ENCODE results near the gene VWA8. TPM values are rescaled to one million over a fixed set of nuclear protein-coding genes. Genes with fewer than 3 reads are reported as not detected.
A peak's percentile ranks its signal among the peaks of the same experiment; 100 is the strongest.

VWA8 gene
- polyA plus RNA-seq, 1 donor (not counting 4 experiments of a cell fraction or from before 2014, with no cell fraction given), result 17.8 TPM

GRCh38 chr13:41944229-41944628 lies 16.7 kb downstream of the VWA8 start:
- Histone ChIP-seq H3K79me2 (ENCODE audit: control insufficient read depth, insufficient read depth, low read length) (peaks cover 35% of the 10 kb centered on the region), H3K27ac (ENCODE audit: control insufficient read depth, insufficient read depth, low read length) (no peak overlapping the region), H3K4me1 (ENCODE audit: control insufficient read depth, extremely low read depth, insufficient read depth, low read length) (no peaks in the 10 kb centered on the region), H3K4me2 (ENCODE audit: control insufficient read depth, extremely low read depth, insufficient read depth, low read depth, low read length) (no peak overlapping the region), H3K36me3 (ENCODE audit: control insufficient read depth in 2 of 2, extremely low read depth in 1 of 2, insufficient read depth in 2 of 2, low read length in 2 of 2) (peaks cover 0 to 3% of the 10 kb centered on the region in 2 experiments), H4K20me1 (ENCODE audit: control insufficient read depth, extremely low read depth, insufficient read depth, low read length) (peaks cover 3% of the 10 kb centered on the region), H3K4me3 (ENCODE audit: control insufficient read depth in 2 of 3, extremely low read depth in 1 of 3, insufficient read depth in 2 of 3, low read depth in 1 of 3, low read length in 3 of 3) (no peak overlapping the region), H3K9me3 (ENCODE audit: control insufficient read depth, low read depth, low read length) (no peaks in the 10 kb centered on the region), H3K27me3 (ENCODE audit: control insufficient read depth, extremely low read depth, insufficient read depth, low read length) (no peaks in the 10 kb centered on the region), H2AFZ (ENCODE audit: control insufficient read depth, low read length) (no peak overlapping the region), H3K9ac (ENCODE audit: control insufficient read depth, extremely low read depth, insufficient read depth, low read length) (no peak overlapping the region), H3K9me1 (ENCODE audit: control insufficient read depth, extremely low read depth, insufficient read depth, low read length) (no peaks in the 10 kb centered on the region)
- TF ChIP-seq EZH2 (IDR thresholded peaks at IDR 0.05; ENCODE audit: low read length), result no peak
- no peak for FAIRE-seq
- no peak for DNase-seq (ENCODE audit: low read depth, low spot score)
- dilution Hi-C loops (cut with MboI; ENCODE audit: extremely low pct_ligation_motif_present, low sequenced_read_pairs), result no loop called here

- Histone ChIP-seq H3K79me2 (ENCODE audit: control insufficient read depth, insufficient read depth, low read length) (peaks cover 41% of the 10 kb centered on the region), H3K4me1 (ENCODE audit: control insufficient read depth, extremely low read depth, insufficient read depth, low read length) (no peaks in the 10 kb centered on the region), H3K4me2 (ENCODE audit: control insufficient read depth, extremely low read depth, insufficient read depth, low read depth, low read length) (no peak overlapping the region), H2AFZ (ENCODE audit: control insufficient read depth, low read length) (no peak overlapping the region), H3K27me3 (ENCODE audit: control insufficient read depth, extremely low read depth, insufficient read depth, low read length) (no peaks in the 10 kb centered on the region), H3K4me3 (ENCODE audit: control insufficient read depth in 2 of 3, extremely low read depth in 1 of 3, insufficient read depth in 2 of 3, low read depth in 1 of 3, low read length in 3 of 3) (no peak overlapping the region), H4K20me1 (ENCODE audit: control insufficient read depth, extremely low read depth, insufficient read depth, low read length) (peaks cover 3% of the 10 kb centered on the region), H3K9me1 (ENCODE audit: control insufficient read depth, extremely low read depth, insufficient read depth, low read length) (no peaks in the 10 kb centered on the region), H3K36me3 (ENCODE audit: control insufficient read depth in 2 of 2, extremely low read depth in 1 of 2, insufficient read depth in 2 of 2, low read length in 2 of 2) (peaks cover 0 to 3% of the 10 kb centered on the region in 2 experiments), H3K9me3 (ENCODE audit: control insufficient read depth, low read depth, low read length) (no peaks in the 10 kb centered on the region), H3K27ac (ENCODE audit: control insufficient read depth, insufficient read depth, low read length) (no peak overlapping the region), H3K9ac (ENCODE audit: control insufficient read depth, extremely low read depth, insufficient read depth, low read length) (no peak overlapping the region)
- TF ChIP-seq CTCF (optimal IDR thresholded peaks at IDR 0.05 in 1 of 3, IDR thresholded peaks at IDR 0.05 in 1 of 3, conservative IDR thresholded peaks at IDR 0.05 in 1 of 3; ENCODE audit: extremely low read depth in 1 of 3, insufficient read depth in 2 of 3, low read length in 3 of 3) (peak; percentile 47 to 52 (median 47)), EZH2 (IDR thresholded peaks at IDR 0.05; ENCODE audit: low read length) (no peak)
- dilution Hi-C loops (cut with MboI; ENCODE audit: extremely low pct_ligation_motif_present, low sequenced_read_pairs), result no loop called here
- peak; percentile 67 for FAIRE-seq
- no peak for DNase-seq (ENCODE audit: low read depth, low spot score)
These were observed 18.3 kb downstream of the VWA8 start for GRCh38 chr13:41942462-41943094.

GRCh38 chr13:41941174-41941573 lies 19.7 kb downstream of the VWA8 start:
- peaks cover 0 to 3% of the 10 kb centered on the region in 2 experiments for H3K36me3 ChIP-seq (ENCODE audit: control insufficient read depth in 2 of 2, extremely low read depth in 1 of 2, insufficient read depth in 2 of 2, low read length in 2 of 2)
- DNase-seq (ENCODE audit: low read depth, low spot score), result no peak
- H3K9ac ChIP-seq (ENCODE audit: control insufficient read depth, extremely low read depth, insufficient read depth, low read length), result no peak overlapping the region
- H3K4me1 ChIP-seq (ENCODE audit: control insufficient read depth, extremely low read depth, insufficient read depth, low read length), result no peaks in the 10 kb centered on the region
- H3K4me3 ChIP-seq (ENCODE audit: control insufficient read depth in 2 of 3, extremely low read depth in 1 of 3, insufficient read depth in 2 of 3, low read depth in 1 of 3, low read length in 3 of 3), result no peak overlapping the region
- no peak overlapping the region for H3K4me2 ChIP-seq (ENCODE audit: control insufficient read depth, extremely low read depth, insufficient read depth, low read depth, low read length)
- H3K27me3 ChIP-seq (ENCODE audit: control insufficient read depth, extremely low read depth, insufficient read depth, low read length), result no peaks in the 10 kb centered on the region
- TF ChIP-seq EZH2 (IDR thresholded peaks at IDR 0.05; ENCODE audit: low read length), result no peak
- no peak for TF ChIP-seq CTCF (optimal IDR thresholded peaks at IDR 0.05 in 1 of 3, IDR thresholded peaks at IDR 0.05 in 1 of 3, conservative IDR thresholded peaks at IDR 0.05 in 1 of 3; ENCODE audit: extremely low read depth in 1 of 3, insufficient read depth in 2 of 3, low read length in 3 of 3)
- dilution Hi-C loops (cut with MboI; ENCODE audit: extremely low pct_ligation_motif_present, low sequenced_read_pairs), result no loop called here
- no peak overlapping the region for H3K27ac ChIP-seq (ENCODE audit: control insufficient read depth, insufficient read depth, low read length)
- no peaks in the 10 kb centered on the region for H3K9me3 ChIP-seq (ENCODE audit: control insufficient read depth, low read depth, low read length)
- peaks cover 6% of the 10 kb centered on the region for H4K20me1 ChIP-seq (ENCODE audit: control insufficient read depth, extremely low read depth, insufficient read depth, low read length)
- H3K9me1 ChIP-seq (ENCODE audit: control insufficient read depth, extremely low read depth, insufficient read depth, low read length), result no peaks in the 10 kb centered on the region
- FAIRE-seq, result no peak
- peaks cover 39% of the 10 kb centered on the region for H3K79me2 ChIP-seq (ENCODE audit: control insufficient read depth, insufficient read depth, low read length)
- no peak overlapping the region for H2AFZ ChIP-seq (ENCODE audit: control insufficient read depth, low read length)
